Femur (tissue), 1 donor: ENCODE results near the gene IMMP2L.

Experiments used
- DNase-seq: peaks from one replicate; pipeline ENCODE4 v3.0.0-alpha.2; 2017

Gene IMMP2L

DNA sequence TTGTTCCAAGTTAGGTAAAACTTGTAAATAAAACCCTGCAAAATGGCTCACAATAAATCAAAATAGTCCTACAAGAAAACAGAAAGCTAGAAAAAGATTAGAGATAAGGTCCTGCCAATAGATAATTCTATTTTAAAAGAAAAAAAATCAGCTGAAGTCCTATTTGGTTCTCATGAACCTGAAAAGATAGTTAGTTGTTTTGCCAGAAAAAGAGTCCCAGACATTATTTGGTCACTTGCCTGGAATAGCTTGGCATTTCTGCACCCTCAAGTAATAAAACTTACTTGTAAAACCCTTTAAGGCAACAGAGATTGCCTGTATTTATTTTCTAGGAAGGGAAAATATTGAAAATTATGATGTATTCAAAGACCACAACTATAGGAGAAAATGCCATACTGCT, 423.7 kb downstream of the IMMP2L start:
- DNase-seq, result no peak

- peak; percentile 34 for DNase-seq
These were observed 424.1 kb downstream of the IMMP2L start for GRCh38 chr7:111138193-111138569.

GRCh38 chr7:111137296-111138192, 424.7 kb downstream of the IMMP2L start:
- DNase-seq, result no peak

GRCh38 chr7:111132833-111133232, 429.5 kb downstream of the IMMP2L start:
- DNase-seq, result no peak

DNA sequence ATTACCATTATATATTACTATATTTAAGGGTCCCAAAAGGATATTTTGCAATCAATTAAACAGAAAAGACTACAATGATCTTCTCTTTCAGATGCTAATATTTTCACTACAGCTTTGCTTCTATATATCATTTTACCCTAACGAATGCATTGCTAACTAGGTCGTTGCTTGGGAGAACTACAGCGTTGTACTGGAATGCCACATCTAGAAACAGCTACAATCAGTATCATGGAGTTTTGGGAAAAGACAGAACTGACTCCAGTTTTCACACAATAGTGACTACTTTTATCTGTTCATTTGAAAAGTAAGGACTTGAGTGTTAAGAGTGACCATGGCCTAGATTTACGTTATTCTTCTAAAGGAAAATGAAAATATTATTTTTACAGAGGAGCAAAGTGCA, 432.9 kb downstream of the IMMP2L start:
- DNase-seq, result no peak

DNA sequence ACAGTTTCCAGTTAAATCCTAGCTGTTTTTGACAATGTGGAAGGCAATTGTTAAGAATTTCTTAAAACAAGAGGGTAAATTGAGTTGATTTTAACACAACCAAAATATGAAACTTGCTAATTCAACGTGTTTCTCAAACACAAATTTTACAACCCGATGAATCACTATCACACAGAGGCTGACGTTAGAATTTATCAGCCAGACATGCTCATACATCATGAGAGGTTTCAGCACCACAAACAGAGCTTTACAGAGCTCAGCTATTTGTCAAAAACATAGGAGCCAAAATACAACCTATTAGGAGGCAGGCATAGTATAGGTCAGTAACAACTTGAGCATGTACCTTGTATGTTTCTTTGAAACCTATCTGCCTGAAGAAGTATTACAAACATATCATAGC, 435.3 kb downstream of the IMMP2L start:
- DNase-seq, result no peak

DNA sequence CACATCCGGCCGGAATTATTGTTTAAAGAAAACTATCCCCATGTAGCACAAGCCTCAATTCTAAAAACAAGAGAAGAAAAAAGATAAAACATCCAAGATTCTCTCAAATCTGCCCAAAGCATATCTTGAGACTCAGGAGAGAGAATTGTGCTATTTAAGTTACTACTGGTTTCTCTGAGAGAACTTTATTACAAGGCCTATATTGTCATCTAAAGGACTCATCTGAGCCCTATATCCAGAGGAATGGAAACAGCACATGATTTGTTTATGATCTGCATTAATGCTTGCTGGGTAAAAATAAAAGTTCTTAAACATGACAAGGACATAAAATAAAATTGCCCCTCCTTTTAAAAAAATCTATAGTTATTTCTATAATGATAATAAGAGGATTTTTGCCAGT, 446.3 kb downstream of the IMMP2L start:
- no peak for DNase-seq

DNA sequence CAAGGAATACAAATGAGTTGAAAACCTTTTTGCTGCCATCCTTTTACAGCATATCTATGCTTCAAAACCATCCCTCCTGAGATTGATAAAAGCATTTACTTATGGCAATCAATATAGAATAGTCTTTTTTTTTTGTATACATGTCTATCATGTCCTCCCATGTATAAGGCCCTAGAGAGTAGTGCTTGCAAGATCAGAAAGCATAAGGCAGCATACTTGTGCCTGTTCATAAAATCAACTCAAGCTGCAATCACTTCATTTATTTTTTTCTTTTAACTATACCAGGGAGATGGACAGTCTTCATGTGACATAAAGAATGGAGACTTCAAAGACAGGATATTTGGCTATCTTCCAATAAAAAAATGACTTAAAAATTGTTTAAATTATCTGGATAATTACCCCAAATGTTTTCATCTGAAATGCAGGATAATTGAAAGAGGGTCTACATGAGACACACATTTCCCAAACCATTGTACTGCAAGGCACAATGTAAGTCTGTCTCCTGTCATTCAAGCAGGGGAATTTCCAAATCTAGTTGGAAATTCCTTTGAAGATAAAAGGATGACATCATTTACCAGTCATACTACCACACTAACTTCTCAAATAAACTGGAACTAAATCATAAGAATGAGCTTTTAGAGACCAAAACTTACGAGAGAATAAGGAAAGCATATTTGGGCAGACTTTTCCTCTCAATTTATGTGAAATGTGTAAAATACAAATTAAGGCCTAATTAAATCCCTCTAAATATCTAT, 448.9 kb downstream of the IMMP2L start:
- no peak for DNase-seq

- DNase-seq, result no peak
These were observed 449.9 kb downstream of the IMMP2L start for GRCh38 chr7:111112439-111112838.

GRCh38 chr7:111108496-111108895, 453.8 kb downstream of the IMMP2L start:
- DNase-seq, result no peak

GRCh38 chr7:111108000-111108399, 454.3 kb downstream of the IMMP2L start:
- no peak for DNase-seq

GRCh38 chr7:111107579-111107978, 454.7 kb downstream of the IMMP2L start:
- DNase-seq, result no peak

DNA sequence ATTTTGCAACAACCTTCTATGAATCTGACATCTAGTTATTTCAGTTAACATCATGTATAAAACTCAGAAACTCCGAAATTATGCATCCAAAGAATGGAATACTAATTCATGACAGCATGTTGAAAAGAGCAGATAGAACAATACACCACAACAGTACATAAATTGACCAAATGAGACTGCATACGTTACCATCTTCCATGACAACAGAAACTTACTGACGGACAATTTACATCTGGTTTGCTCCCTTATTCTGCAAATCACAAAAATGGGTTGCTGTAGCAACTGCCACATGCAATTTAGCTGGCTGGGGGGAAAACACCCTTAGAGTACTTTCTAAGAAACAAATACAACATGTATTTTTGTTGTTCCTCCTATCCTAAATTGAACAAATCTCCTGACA, 457.0 kb downstream of the IMMP2L start:
- no peak for DNase-seq

DNA sequence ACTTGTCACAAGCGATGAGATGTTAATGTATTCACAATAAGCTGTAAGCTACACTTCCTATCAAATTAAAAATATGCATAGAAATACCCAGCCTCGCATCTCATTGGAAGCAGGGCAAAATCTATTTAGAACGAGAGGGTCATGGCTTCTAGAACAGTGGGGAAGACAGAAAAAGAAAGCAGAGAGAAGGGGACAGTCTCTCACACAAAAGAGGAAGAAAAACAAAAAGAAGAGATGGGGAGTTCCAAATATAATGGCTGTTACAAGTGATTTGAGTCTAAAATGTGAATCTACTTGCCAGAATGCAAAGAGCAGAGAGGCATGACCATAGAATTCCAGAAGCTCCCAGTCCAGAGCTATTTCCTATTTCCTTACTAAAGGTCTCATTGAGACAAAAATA, 457.6 kb downstream of the IMMP2L start:
- no peak for DNase-seq

GRCh38 chr7:111103678-111104274, 458.5 kb downstream of the IMMP2L start:
- DNase-seq, result no peak

GRCh38 chr7:111103136-111103535, 459.2 kb downstream of the IMMP2L start:
- no peak for DNase-seq

GRCh38 chr7:111101856-111102646, 460.2 kb downstream of the IMMP2L start:
- DNase-seq, result no peak

- no peak for DNase-seq
These were observed 463.4 kb downstream of the IMMP2L start for GRCh38 chr7:111098926-111099250.

- DNase-seq, result peak; percentile 27
These were observed 464.0 kb downstream of the IMMP2L start for GRCh38 chr7:111098011-111098925.

DNA sequence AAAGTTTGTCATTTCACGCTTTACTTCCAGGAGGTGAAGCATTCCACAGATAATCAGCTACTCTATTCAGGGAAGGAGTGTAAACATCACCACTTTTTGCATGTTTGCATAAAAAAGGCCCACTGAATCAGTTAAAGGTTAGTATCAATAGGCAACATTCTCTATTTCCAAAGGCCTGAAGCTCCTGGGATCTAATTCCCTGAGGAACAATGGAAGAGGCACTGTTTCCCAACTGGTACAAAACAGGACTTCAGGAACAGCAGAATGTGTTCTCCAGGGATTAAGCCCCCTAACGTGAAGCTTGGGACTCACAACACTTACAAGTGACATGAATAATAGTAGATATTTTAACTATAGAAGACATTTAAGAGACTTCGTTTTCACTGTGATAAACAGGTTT, 465.3 kb downstream of the IMMP2L start:
- DNase-seq, result no peak

DNA sequence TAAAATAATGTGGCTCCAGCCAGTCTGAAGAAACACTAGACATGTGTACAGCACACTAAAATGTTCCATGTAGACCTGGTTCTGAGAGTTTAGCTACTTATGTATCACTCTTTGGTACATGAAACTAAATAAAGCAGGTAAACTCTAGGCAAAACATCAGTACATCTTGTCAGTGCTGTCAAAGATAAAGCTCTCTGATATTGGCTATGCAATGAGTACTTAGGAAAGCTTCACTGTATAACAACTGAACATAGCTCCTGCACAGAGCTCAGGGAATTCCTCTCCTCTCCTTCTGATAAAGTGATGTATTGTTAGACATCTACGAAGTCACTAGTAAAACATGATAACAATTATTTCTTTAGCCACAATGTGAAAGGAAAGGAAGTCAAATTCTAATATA, 467.9 kb downstream of the IMMP2L start:
- no peak for DNase-seq

DNA sequence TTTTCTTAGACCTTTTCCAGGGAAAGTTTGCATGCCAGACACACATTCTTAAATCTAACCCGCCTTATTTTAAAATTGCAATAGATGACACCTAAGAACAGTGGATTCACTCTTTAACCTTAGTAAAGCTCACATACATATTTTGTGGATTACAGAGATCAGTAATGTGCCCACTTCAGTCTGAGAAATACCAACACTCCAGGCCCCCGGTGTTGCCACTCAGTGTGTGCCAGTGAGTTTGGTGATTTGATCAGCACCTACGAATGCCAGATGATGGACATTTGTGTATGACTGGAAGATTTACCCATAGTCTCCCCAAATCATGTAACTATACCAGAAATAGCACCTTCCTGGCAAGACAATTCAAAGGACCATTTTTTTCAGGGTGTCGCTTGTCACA, 468.8 kb downstream of the IMMP2L start:
- DNase-seq, result no peak
